ENCODE results near the gene LRRD1. TPM values are rescaled to one million over a fixed set of nuclear protein-coding genes. Genes with fewer than 3 reads are reported as not detected.

The LRRD1 gene
- total and polyA plus RNA-seq, 9 of the 15 experiments (the other 6 are each of a cell fraction or from before 2014, with no cell fraction given) = 0.07 to 0.15 TPM; not detected in 7

DNA sequence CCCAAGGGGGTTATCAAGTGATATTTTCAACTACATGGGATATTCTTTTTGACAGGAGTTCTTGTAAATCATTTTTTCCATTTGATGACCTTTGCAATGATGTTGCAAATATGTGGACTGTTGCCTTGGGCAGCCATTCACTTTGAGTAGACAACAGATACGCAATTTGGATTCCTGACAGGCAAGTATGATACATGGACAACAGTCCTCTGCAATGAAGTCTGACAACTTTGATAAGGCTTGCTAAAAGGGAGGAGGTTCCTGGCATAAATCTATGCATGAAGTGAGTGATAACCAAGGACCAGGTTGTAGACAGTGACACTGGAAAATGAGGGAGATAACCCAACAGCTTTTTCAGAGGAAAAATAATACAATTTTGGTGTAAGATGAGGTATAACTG is 17.7 kb downstream of the LRRD1 start (continued):
- TF ChIP-seq, protein P1, sequence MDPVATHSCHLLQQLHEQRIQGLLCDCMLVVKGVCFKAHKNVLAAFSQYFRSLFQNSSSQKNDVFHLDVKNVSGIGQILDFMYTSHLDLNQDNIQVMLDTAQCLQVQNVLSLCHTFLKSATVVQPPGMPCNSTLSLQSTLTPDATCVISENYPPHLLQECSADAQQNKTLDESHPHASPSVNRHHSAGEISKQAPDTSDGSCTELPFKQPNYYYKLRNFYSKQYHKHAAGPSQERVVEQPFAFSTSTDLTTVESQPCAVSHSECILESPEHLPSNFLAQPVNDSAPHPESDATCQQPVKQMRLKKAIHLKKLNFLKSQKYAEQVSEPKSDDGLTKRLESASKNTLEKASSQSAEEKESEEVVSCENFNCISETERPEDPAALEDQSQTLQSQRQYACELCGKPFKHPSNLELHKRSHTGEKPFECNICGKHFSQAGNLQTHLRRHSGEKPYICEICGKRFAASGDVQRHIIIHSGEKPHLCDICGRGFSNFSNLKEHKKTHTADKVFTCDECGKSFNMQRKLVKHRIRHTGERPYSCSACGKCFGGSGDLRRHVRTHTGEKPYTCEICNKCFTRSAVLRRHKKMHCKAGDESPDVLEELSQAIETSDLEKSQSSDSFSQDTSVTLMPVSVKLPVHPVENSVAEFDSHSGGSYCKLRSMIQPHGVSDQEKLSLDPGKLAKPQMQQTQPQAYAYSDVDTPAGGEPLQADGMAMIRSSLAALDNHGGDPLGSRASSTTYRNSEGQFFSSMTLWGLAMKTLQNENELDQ (CRISPR knock-in tag; IDR thresholded peaks at IDR 0.05; ENCODE audit: borderline replicate concordance) = no peak
- TF ChIP-seq ZNF41 (CRISPR knock-in tag; conservative IDR thresholded peaks at IDR 0.05) (no peak), FOXM1 (IDR thresholded peaks at IDR 0.05; ENCODE audit: low read depth) (peak; percentile 76), FOXM1 (CRISPR knock-in tag; IDR thresholded peaks at IDR 0.05; ENCODE audit: low read depth) (no peak), TCF3 (CRISPR knock-in tag; IDR thresholded peaks at IDR 0.05) (peak; percentile 91), ELK1 (CRISPR knock-in tag; IDR thresholded peaks at IDR 0.05) (no peak), RB1 (IDR thresholded peaks at IDR 0.05; ENCODE audit: low read depth) (no peak), CCNT2 (IDR thresholded peaks at IDR 0.05; ENCODE audit: borderline replicate concordance, extremely low read depth, insufficient read length, low read depth, low read length) (no peak), GATAD2B (IDR thresholded peaks at IDR 0.05; ENCODE audit: borderline replicate concordance) (no peak), SMARCC2 (IDR thresholded peaks at IDR 0.05; ENCODE audit: low read depth) (no peak), SNIP1 (IDR thresholded peaks at IDR 0.05; ENCODE audit: low read depth) (no peak), CBFA2T2 (conservative IDR thresholded peaks at IDR 0.05) (peak; percentile 90), PATZ1 (CRISPR knock-in tag; IDR thresholded peaks at IDR 0.05; ENCODE audit: borderline replicate concordance) (no peak), CGGBP1 (CRISPR knock-in tag; IDR thresholded peaks at IDR 0.05) (no peak), PURB (CRISPR knock-in tag; IDR thresholded peaks at IDR 0.05; ENCODE audit: low read depth) (no peak), MAZ (CRISPR knock-in tag; conservative IDR thresholded peaks at IDR 0.05 in 1 of 2, IDR thresholded peaks at IDR 0.05 in 1 of 2) (no peak), YBX1 (IDR thresholded peaks at IDR 0.05) (no peak), CAMTA2 (CRISPR knock-in tag; conservative IDR thresholded peaks at IDR 0.05) (no peak), KLF10 (CRISPR knock-in tag; IDR thresholded peaks at IDR 0.05) (no peak), PHB2 (IDR thresholded peaks at IDR 0.05; ENCODE audit: low read depth) (no peak), RFX5 (IDR thresholded peaks at IDR 0.05; ENCODE audit: low read depth, low read length) (no peak), BRCA1 (IDR thresholded peaks at IDR 0.05) (no peak), BRCA1 (CRISPR knock-in tag; IDR thresholded peaks at IDR 0.05) (no peak), ZZZ3 (IDR thresholded peaks at IDR 0.05) (no peak)

Data from K562 (cell line).